Globus pallidus (tissue), 1 donor: ENCODE results near the gene ARL2.

Experiments used
- DNase-seq: peaks from one replicate; pipeline ENCODE4 v3.0.0-alpha.2; 2015; ENCODE audit warnings: low spot score

Gene ARL2

DNA sequence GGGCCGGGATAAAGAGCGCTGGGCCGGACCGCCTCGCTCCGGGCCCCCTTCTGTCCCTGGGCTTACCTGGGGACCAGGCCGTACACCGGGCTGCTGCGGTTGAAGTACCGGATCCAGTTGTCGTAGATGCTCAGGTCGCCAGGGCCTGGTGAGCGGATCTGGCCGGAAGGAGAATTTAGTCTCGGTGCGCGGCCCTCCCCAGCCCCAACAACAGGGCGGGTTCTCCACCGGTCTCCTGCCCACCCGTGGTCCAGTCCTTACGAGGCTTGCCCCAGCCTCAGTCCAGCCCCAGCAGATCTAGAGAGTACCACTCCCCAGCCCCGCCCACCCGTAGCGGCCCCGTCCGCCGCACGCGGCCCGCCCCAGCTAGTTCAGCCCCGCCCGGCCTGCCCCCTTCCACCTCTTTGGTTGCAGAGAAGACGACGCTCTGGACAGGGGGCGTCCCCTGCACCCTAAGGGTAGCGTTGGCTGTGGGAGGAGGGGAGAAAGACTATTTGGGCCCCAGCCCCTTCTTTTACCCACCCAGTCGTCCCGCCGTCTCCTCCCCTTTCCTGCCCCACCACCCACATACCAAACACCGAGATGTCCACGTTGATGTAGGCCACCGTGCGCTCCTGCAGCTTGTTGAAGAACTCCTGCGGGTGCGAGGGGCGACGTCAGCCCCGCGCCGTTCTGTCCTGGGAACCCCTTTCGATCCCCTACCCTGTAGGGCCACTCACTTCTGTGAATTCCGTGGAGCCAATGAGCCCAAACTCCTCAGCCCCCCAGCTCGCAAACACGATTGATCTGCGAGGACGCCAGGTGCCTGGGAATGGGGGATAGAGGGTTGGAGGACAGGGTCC, 33.8 kb downstream of the ARL2 start:
- DNase-seq = no peak

DNA sequence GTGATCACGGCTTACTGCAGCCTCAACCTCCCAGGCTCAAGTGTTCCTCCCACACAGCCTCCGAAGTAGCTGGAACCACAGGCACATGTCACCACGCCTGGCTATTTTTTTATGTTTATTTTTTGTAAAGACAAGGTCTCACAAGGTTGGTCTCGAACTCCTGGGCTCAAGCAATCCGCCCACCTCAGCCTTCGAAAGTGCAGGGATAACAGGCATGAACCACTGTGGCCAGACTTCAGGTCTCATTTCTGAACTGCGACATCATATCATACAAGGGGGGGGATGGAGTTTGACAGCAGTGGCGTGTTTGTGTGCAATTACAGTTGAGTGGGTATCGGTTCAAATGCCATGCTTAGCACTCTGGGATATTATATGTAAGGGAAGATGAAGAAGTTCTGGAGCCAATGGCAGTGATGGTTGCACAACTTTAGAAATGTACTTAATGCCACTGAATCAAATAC, 37.5 kb downstream of the ARL2 start:
- DNase-seq = no peak

GRCh38 chr11:65053827-65054508, 40.0 kb downstream of the ARL2 start:
- no peak for DNase-seq

DNA sequence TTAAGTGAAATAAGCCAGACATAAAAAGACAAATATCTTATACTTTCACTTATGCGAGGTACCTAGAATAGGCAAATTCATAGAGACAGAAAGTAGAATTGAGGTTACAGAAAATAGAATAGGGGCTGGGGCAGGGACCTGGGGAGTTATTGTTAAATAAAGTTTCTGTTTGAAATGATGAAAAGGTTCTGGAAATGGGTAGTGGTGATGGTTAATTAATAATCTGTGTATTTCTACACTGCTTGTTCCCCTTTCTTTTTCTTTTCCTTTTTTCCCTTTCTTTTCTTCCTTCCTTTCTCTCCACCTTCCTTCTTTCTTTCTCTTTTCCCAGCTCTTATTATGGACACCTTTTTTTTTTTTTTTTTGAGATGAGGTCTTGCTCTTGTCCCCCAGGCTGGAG, 41.6 kb downstream of the ARL2 start:
- DNase-seq = no peak

GRCh38 chr11:65056999-65057398, 43.0 kb downstream of the ARL2 start:
- DNase-seq = no peak

DNA sequence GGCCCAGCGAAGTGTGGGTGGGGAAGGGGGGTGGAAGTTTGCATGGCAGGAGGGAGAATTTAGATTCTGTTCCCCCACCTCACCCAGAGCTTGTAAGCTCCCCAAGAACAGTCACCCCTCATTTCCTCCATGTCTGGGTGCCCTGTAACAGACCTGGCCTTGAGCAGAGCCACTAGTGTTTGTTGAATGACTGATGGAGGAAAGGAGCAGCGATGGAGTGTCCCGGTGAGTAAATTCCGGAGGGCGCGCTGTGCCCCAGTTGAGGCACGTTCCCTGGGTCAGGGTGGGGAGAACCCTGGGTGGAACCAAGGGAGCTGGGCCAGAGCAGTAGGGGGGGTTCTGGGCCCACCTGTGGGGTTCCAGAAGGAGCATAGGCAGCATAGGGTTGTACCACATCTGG, 43.6 kb downstream of the ARL2 start:
- DNase-seq = no peak

DNA sequence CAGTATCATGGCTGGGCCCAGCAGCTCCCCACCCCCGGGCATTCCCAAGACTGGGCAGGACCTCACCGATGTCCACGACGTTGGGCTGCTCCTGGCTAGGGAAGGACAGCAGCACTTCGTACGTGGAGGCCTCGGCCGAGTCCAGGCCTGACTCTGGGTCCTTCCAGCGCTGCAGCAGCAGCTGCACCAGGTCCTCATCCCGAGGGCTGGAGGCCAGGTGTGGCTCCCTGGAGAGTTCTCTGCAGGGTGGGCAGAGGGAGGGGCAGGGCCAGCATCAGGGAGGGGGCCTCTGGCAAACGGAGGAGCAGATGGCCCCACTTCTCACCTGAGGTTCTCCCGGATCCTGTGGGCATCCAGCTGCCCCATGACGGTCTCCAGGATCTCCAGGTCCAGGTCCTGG, 44.1 kb downstream of the ARL2 start:
- DNase-seq = no peak

DNA sequence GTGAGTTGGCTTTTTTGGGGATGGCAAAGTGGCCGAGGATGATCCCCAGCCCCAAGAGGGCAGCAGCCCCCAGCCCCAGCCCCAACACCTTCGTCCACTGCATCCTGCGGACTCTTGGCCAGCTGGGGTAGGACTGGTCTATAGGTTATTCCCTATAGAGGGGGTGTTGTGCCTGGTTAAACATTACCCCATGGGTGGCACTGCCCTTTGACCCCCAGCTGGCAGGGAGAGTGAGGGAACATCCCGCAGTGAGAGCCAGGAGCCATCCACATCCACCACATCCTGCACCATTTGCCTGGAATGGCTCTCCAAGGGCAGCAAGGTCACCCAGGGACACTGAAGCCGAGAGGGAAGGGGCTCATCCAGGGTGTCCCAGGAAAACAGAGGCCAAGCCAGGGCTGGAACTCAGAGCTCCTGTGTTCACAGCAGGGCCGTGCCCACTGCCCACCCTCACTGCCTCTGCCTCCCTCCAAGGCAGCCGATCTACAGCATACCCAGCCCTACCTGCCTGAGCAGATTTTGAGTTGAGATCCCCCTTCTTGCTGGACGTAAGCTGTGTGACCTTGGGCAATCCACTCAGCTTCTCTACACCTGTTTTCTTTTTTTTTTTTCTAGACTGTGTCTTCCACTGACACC, 44.6 kb downstream of the ARL2 start, which contains the start of gene NAALADL1:
TSS of gene NAALADL1 (minus strand) at position 135 of the 636 bp plus-strand sequence. CDS start at position 103, 32 bp downstream.
- DNase-seq = no peak

DNA sequence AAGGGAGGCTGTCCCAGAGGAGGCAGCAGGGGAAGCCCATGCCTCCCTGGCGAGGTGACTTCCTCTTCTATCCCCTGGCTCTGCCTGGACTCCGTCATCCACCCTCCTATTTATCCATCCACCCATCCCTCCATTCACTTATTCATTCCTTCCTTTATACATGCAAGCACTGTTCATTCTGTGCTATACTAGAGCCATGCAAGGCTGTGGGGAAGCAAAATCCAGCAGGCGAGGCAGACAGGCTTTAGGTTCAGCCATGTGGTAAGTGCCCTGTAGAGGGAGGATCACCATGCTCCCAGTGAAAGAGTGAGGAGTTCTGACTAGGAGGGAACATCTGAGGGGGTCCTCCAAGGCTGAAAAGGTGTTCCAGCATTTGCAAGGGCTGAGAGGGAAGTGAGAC, 45.6 kb downstream of the ARL2 start:
- DNase-seq = no peak

GRCh38 chr11:65059959-65060824, 46.2 kb downstream of the ARL2 start:
- no peak for DNase-seq

- DNase-seq = no peak
These were observed 47.0 kb downstream of the ARL2 start for GRCh38 chr11:65060913-65061408.

DNA sequence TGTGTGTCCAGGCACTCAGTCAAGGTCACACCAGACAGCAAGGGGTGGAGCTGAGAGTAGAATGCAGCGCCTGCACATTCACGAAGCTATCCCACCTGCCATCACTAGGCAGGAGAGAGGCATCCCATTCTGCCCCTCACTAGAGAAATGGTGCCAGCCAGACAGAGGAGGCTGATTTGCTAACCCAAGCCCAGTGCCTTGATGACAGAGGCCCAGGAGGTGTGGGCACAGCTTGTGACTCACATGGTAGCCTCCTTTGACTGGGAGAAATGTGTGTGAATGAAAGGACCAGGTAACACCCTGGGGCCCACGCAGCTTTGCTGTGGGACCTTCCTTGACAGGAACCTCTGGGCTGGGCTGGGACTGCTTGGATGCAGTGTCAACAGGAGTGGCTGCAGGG, 49.6 kb downstream of the ARL2 start:
- DNase-seq = no peak

DNA sequence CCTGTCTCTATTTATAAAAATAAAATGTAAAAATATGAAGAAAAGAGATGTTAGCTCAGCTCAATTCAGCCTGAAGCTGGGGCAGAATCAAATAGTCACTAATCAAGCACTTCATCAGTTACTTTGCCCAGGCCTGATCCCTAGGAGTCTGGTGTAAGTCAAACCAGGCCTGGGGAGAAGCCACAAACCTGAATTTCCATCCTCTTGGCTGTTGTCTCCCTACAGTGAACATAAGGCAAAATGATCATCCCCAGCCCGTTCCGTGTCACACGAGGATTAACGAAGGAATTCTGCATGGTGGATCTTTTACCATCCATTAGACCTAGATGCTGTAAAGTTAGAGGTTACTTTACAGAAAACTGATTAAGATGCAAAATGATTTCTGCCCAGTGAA, 50.9 kb downstream of the ARL2 start:
- DNase-seq = no peak

DNA sequence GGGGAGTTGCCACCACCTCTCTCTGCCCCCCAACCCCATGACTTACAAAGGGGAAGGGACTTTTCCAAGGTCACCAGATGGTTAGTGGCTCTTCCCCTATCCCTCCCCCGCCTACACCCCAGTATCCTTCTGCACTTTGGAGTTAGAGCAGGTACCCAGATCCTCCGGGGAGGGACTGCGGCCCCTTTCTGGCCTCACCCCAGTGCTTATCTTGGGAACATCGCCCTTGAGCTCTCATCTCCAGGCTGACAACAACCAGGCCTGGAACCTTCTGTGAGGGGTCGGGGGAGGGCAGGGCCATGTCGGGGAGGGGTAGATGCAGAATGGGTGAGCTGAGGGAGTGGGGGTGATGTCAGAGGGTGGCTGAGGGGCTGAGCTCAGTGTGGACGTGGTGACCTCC, 51.9 kb downstream of the ARL2 start:
- no peak for DNase-seq

DNA sequence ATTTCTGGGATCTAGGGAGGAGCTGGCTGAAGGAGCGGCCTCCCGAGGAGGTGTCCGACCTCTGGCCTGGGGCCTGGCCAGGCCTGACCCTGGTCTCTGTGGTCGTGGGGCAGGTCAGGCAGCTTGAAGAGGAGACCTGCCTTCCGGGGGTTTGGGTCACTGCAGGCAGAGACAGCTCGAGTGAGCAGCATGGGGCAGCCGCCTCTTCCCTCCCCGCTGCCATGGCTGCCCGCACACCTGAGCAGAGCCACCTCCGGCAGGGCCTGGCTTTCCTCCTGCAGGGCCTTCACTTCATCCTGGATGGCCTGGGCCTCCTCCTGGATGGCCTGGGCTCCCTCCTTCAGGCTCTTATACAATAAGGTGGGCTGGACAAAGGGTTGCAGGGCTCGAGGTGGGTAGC, 52.4 kb downstream of the ARL2 start:
- no peak for DNase-seq

- no peak for DNase-seq
These were observed 52.9 kb downstream of the ARL2 start for GRCh38 chr11:65066805-65067291.

DNA sequence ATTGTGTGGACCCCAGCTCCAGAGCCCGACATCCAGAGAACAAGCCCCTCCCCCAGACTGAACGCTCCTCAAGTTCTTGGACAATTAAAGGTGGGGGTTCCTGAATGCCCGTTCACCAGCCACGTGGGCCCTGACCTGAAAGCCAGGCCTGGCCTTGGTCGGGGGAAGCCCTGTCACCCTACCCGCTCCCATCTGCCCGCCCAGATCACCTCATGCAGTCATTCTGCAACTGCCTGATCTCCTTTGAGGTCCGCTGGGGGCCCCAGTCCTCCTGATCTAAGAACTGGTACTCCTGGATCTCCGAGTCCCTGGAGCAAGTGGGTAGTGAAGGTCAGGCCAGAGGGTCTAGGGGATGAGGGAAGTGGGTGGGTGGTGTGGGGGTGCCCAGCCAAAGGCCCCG, 53.5 kb downstream of the ARL2 start:
- DNase-seq = no peak

GRCh38 chr11:65069217-65069616, 55.3 kb downstream of the ARL2 start:
- no peak for DNase-seq
